ENCODE measurements around the gene STXBP1. TPM values are rescaled to one million over a fixed set of nuclear protein-coding genes. Genes with fewer than 3 reads are reported as not detected.

STXBP1 gene
- total RNA-seq, 6 experiments from 2014 or later = 1.8 to 13.5 (median 4.1) TPM

DNA sequence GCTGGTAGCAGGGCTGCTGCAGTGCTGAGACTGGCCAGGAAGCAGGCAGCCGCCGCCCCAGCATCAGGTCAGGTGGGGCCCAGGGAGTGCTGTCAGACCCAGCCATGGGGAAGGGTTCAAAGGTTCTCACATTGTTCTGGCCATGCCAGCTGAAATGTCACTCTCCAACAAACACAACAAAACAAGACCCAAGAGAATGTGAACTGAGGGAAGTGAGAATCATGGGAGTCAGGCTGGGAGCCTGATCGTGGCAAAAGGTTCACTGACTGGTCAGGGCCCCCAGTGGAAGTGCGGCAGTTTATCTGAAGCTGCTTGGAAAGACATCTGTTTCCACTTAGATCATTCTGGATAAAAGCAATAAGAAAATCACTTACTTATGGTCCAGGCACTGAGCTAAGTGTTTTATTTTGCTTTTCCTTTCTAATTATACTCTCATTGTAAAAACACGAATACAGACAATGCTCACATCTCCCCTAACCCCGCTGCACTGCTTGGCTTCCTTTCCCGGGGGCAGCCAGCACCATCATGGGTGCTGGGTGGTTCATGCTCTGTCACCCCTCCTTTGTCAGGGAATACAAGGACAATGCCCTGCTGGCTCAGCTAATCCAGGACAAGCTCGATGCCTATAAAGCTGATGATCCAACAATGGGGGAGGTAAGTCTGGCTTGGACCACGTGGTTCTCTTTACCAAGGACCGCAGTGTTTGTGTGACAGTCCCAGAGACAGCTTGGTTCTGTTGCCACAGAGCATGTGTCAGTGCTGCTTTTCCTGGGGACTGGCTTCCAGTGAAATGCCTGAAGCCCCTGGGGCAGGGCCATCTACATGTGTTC lies 52.8 kb downstream of the STXBP1 start:
- H3K36me3 ChIP-seq = no peaks in the 10 kb centered on the region
- H3K27me3 ChIP-seq = no peaks in the 10 kb centered on the region
- DNase-seq (peak in 1 of 3 donors; percentile 35), ATAC-seq (peak; percentile 46 to 69 (median 56))
- H3K4me1 ChIP-seq = no peaks in the 10 kb centered on the region
- no peak overlapping the region for H3K4me3 ChIP-seq
- 44% methylated on average over 6 of the region's 10 CpGs for WGBS (ENCODE audit: insufficient coverage, low coverage, low lambda C conversion rate, missing lambda C conversion rate)
- no peak overlapping the region for H3K27ac ChIP-seq
- TF ChIP-seq CTCF (IDR thresholded peaks at IDR 0.05) = no peak
- no peak for TF ChIP-seq POLR2A (IDR thresholded peaks at IDR 0.05)
- intact Hi-C loops (cut with DNase I) = no loop called here
- H3K9me3 ChIP-seq = no peaks in the 10 kb centered on the region

- DNase-seq (no peak), ATAC-seq (no peak)
- H3K36me3 ChIP-seq = no peaks in the 10 kb centered on the region
- intact Hi-C loops (cut with DNase I) = no loop called here
- H3K4me1 ChIP-seq = no peaks in the 10 kb centered on the region
- WGBS (ENCODE audit: insufficient coverage, low coverage, low lambda C conversion rate, missing lambda C conversion rate) = 57% methylated on average over 2 of the region's 3 CpGs
- TF ChIP-seq POLR2A (IDR thresholded peaks at IDR 0.05) (no peak), CTCF (IDR thresholded peaks at IDR 0.05) (no peak)
- no peaks in the 10 kb centered on the region for H3K9me3 ChIP-seq
- H3K4me3 ChIP-seq = no peak overlapping the region
- H3K27ac ChIP-seq = no peak overlapping the region
- H3K27me3 ChIP-seq = no peaks in the 10 kb centered on the region
Observed at GRCh38 chr9:127667127-127667844, 55.2 kb downstream of the STXBP1 start.

DNA sequence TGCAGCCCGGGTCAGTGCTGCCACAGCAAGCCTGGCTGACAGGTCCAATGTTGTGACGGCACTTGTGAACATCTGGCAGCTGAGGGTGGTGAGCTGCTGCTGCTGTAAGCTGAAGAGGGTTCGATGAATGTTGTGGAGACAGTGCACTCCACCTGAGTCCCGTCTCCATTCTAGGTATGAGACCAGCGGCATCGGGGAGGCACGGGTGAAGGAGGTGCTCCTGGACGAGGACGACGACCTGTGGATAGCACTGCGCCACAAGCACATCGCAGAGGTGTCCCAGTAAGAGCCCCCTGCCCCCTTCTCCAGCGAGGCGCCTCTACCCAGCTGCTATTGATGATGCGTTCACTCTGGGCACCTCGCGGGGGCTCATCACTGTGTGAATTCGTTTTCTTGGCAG lies 55.8 kb downstream of the STXBP1 start:
- ATAC-seq (no peak), DNase-seq (no peak)
- TF ChIP-seq POLR2A (IDR thresholded peaks at IDR 0.05) (no peak), CTCF (IDR thresholded peaks at IDR 0.05) (no peak)
- H3K4me1 ChIP-seq = no peaks in the 10 kb centered on the region
- no peaks in the 10 kb centered on the region for H3K27me3 ChIP-seq
- H3K9me3 ChIP-seq = no peaks in the 10 kb centered on the region
- intact Hi-C loops (cut with DNase I) = no loop called here
- H3K4me3 ChIP-seq = no peak overlapping the region
- no peak overlapping the region for H3K27ac ChIP-seq
- no peaks in the 10 kb centered on the region for H3K36me3 ChIP-seq
- WGBS (ENCODE audit: insufficient coverage, low coverage, low lambda C conversion rate, missing lambda C conversion rate) = 95% methylated on average over 11 of the region's 18 CpGs

DNA sequence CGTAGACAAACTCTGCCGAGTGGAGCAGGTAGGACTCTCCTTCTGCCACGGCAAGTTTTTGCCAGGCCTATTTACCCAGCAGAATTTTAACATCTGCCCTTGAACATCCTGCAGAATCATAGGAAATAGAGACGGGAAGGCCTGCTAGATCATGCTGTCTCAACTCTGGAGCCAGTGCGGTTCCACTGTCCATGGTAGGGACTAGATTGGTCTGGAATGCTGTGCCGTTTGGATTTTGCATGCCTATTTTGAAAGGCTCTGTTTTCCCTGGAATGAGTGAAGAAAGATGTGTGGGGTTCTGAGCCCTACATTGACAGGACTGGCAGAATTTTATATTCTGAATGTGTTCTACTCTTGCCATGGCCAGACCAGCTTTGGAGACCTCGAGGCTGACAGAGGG lies 61.2 kb downstream of the STXBP1 start:
- no peak for TF ChIP-seq CTCF (IDR thresholded peaks at IDR 0.05)
- no peak for TF ChIP-seq POLR2A (IDR thresholded peaks at IDR 0.05)
- Histone ChIP-seq H3K36me3 (no peaks in the 10 kb centered on the region), H3K4me1 (no peaks in the 10 kb centered on the region), H3K9me3 (no peaks in the 10 kb centered on the region), H3K27me3 (no peaks in the 10 kb centered on the region), H3K4me3 (no peak overlapping the region), H3K27ac (no peak overlapping the region)
- WGBS (ENCODE audit: insufficient coverage, low coverage, low lambda C conversion rate, missing lambda C conversion rate) = 68% methylated on average over 4 of the region's 7 CpGs
- intact Hi-C loops (cut with DNase I) = no loop called here
- DNase-seq (no peak), ATAC-seq (no peak)

Measured in right lobe of liver (tissue), 6 donors.